OCI-LY1 (cell line): ENCODE measurements around the gene RNF6.

Experiments used
- H2AFZ ChIP-seq: fragments of 200-600 bp; sonication (generic), shearing (Covaris generic); 2 replicates; pipeline ENCODE4 v1.6.0; 2014; ENCODE audit warnings: antibody characterized with exemption, mild to moderate bottlenecking, low read length
- H3F3A ChIP-seq: fragments of 200-600 bp; sonication (generic), shearing (Covaris generic); 2 replicates; pipeline ENCODE4 v1.6.0; 2014; ENCODE audit warnings: mild to moderate bottlenecking, antibody characterized with exemption, low read length, moderate library complexity; ENCODE audit not compliant: insufficient read depth
- H3K27ac ChIP-seq: fragments of 200-600 bp; sonication (generic); 2 replicates; pipeline ENCODE4 v1.5.1; 2014; ENCODE audit warnings: low read length, mixed run types, mild to moderate bottlenecking, low read depth; ENCODE audit not compliant: poor library complexity, severe bottlenecking
- H3K27me3 ChIP-seq: fragments of 200-600 bp; sonication (generic); 2 replicates; pipeline ENCODE4 v1.6.0; 2014; ENCODE audit warnings: antibody characterized with exemption, mild to moderate bottlenecking, low read length, moderate library complexity; ENCODE audit not compliant: insufficient read depth
- H3K36me3 ChIP-seq: fragments of 200-600 bp; sonication (generic); 2 replicates; pipeline ENCODE4 v1.6.1; 2014; ENCODE audit warnings: mild to moderate bottlenecking, antibody characterized with exemption, low read length, moderate library complexity, mixed read lengths; ENCODE audit not compliant: insufficient read depth
- H3K4me1 ChIP-seq: fragments of 200-600 bp; sonication (generic); 2 replicates; pipeline ENCODE4 v1.5.1; 2014; ENCODE audit warnings: mild to moderate bottlenecking, low read length, moderate library complexity; ENCODE audit not compliant: insufficient read depth, severe bottlenecking
- H3K4me2 ChIP-seq: fragments of 200-600 bp; sonication (generic), shearing (Covaris generic); 2 replicates; pipeline ENCODE4 v1.6.1; 2014; ENCODE audit warnings: low read length
- H3K4me3 ChIP-seq: fragments of 200-600 bp; sonication (generic); 2 replicates; pipeline ENCODE4 v1.5.1; 2014; ENCODE audit warnings: low read length, low read depth, mild to moderate bottlenecking, mixed read lengths; ENCODE audit not compliant: poor library complexity, severe bottlenecking
- H3K79me2 ChIP-seq: fragments of 200-600 bp; shearing (Covaris generic); 2 replicates; pipeline ENCODE4 v1.6.1; 2016; ENCODE audit warnings: mixed run types, low read length, mixed read lengths; ENCODE audit not compliant: insufficient read depth
- H3K9ac ChIP-seq: fragments of 200-600 bp; sonication (generic), shearing (Covaris generic); 2 replicates; pipeline ENCODE4 v1.6.1; 2014; ENCODE audit warnings: mild to moderate bottlenecking, low read length, mixed read lengths
- H3K9me2 ChIP-seq: fragments of 200-600 bp; sonication (generic), shearing (Covaris generic); 2 replicates; pipeline ENCODE4 v1.6.1; 2014; ENCODE audit warnings: low read depth, mild to moderate bottlenecking, low read length, mixed read lengths
- H3K9me3 ChIP-seq: fragments of 200-600 bp; shearing (Covaris generic); 2 replicates; pipeline ENCODE4 v1.6.1; 2014; ENCODE audit warnings: low read length, mixed read lengths
- H4K20me1 ChIP-seq: fragments of 200-600 bp; sonication (generic), shearing (Covaris generic); 2 replicates; pipeline ENCODE4 v1.6.0; 2016; ENCODE audit warnings: mild to moderate bottlenecking, low read length; ENCODE audit not compliant: insufficient read depth
- EZH2 ChIP-seq: fragments of 200-600 bp; sonication (generic), shearing (Covaris generic); IDR thresholded peaks from 2 replicates; pipeline ENCODE4 v1.8.0; 2017; ENCODE audit warnings: borderline replicate concordance, mixed run types, mild to moderate bottlenecking, antibody characterized with exemption, low read length, moderate library complexity, mixed read lengths
- TF ChIP-seq, protein P1 (sequence below): fragments of 200-600 bp; sonication (generic), shearing (Covaris generic); IDR thresholded peaks from 2 replicates; pipeline ENCODE4 v1.5.1; 2017; ENCODE audit warnings: mild to moderate bottlenecking, antibody characterized with exemption, low read length, moderate library complexity, mixed read lengths

RNF6 gene

DNA sequence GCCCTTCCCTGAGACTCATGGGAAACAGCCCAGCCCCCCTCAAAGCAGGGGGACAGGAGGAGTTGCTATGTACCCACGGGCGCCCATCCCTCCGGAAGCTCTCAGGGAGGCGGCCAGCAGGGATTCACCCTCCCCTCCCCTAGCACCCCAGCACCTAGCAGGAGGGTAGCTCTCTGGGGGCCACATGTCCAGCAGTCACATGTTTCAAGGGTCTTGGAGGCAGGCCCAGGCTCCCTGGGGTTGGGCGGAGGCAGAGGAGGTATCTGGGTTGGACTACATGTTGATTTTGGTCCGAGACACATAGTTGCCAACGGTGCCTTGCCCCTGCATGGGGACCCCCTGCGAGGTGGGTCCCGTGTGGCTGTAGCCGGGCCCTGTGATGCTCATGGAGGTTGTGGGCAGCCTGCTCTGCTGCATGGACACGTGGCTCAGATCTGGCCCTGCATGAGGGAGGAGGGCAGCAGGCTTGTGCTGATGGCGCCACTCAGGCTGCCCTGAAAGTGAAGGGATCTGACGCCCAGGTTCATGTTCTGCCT is 7.0 kb upstream of the RNF6 start:
- TF ChIP-seq EZH2, result no peak
- TF ChIP-seq, protein P1, sequence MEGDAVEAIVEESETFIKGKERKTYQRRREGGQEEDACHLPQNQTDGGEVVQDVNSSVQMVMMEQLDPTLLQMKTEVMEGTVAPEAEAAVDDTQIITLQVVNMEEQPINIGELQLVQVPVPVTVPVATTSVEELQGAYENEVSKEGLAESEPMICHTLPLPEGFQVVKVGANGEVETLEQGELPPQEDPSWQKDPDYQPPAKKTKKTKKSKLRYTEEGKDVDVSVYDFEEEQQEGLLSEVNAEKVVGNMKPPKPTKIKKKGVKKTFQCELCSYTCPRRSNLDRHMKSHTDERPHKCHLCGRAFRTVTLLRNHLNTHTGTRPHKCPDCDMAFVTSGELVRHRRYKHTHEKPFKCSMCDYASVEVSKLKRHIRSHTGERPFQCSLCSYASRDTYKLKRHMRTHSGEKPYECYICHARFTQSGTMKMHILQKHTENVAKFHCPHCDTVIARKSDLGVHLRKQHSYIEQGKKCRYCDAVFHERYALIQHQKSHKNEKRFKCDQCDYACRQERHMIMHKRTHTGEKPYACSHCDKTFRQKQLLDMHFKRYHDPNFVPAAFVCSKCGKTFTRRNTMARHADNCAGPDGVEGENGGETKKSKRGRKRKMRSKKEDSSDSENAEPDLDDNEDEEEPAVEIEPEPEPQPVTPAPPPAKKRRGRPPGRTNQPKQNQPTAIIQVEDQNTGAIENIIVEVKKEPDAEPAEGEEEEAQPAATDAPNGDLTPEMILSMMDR, result no peak
- H3K27ac ChIP-seq, result no peak overlapping the region
- H3K9ac ChIP-seq, result no peak overlapping the region

DNA sequence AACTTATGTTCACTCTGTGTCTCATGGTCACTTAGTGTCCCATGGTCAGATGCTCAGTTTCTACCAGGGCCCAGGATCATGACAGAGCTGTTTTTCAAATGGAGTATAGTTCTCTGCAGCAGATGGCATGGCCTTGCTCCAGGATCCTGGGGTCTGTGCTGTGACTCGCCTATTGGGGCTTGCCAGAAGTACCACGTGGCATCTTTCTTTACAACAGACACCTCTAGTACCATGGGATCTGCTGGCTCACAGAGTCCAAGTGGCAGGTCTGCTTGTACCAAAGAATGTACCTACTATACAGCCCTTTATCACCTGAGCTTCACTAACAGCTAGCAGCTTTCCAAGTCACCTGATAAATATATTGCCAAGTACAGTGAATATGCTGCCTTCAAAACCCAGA is 6.0 kb upstream of the RNF6 start:
- Histone ChIP-seq H4K20me1 (no peaks in the 10 kb centered on the region), H3K36me3 (no peaks in the 10 kb centered on the region)
- TF ChIP-seq, protein P1, result no peak
- no peak for TF ChIP-seq EZH2

More for the DNA sequence above, 7.0 kb upstream of the RNF6 start:
- H3F3A ChIP-seq, result no peaks in the 10 kb centered on the region
- H3K4me2 ChIP-seq, result no peak overlapping the region
- H3K27me3 ChIP-seq, result no peaks in the 10 kb centered on the region
- no peak overlapping the region for H3K4me3 ChIP-seq
- H2AFZ ChIP-seq, result no peak overlapping the region
- no peaks in the 10 kb centered on the region for H4K20me1 ChIP-seq
- no peaks in the 10 kb centered on the region for H3K79me2 ChIP-seq
- no peaks in the 10 kb centered on the region for H3K9me3 ChIP-seq
- H3K9me2 ChIP-seq, result no peaks in the 10 kb centered on the region
- no peaks in the 10 kb centered on the region for H3K4me1 ChIP-seq
- no peaks in the 10 kb centered on the region for H3K36me3 ChIP-seq

DNA sequence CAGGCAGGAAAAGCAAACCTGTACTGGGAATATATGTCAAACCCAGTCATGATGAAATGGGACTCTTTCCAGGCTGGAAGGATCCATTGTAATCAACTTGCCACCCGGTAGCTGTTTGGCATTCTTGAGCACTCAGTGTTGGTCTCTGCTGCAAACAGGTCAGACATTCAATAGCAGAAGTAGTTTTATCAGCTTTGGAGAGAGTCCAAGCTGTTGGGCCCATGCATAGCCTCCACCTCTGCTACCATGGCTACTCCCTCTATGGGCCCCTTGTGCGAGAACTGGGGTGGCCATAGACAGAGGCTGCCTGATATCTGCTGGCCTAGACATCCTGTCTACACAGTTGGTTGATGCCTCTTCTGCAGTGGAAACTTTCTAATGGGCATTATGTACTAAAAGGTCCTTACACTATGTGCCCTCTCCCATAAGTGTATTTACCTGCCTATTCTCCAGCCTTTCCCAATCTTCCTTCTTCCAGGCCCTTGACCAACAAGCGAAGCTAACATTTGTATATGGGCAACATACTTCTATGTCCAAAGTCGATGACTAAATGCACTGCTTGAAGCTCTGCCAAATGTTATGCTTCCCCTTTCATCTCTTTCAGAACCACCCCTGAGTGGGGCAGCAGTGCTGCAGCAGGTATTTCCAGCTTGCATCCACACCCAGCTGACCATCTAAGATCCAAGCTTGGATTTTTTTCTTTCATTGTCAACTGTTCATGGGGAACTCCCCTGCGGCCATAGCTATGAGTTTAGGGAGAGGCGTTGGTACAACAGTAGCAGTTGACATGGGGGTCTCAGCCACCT is 5.3 kb upstream of the RNF6 start:
- Histone ChIP-seq H3K9ac (no peak overlapping the region), H3K4me3 (no peak overlapping the region), H3K36me3 (no peaks in the 10 kb centered on the region), H2AFZ (no peak overlapping the region), H3K27ac (no peak overlapping the region), H3K9me2 (no peaks in the 10 kb centered on the region), H3K27me3 (no peaks in the 10 kb centered on the region), H4K20me1 (no peaks in the 10 kb centered on the region), H3K4me2 (no peak overlapping the region), H3K79me2 (no peaks in the 10 kb centered on the region), H3F3A (no peaks in the 10 kb centered on the region), H3K9me3 (no peaks in the 10 kb centered on the region), H3K4me1 (peaks cover 8% of the 10 kb centered on the region)
- TF ChIP-seq, protein P1, result no peak
- no peak for TF ChIP-seq EZH2

More for the DNA sequence above, 6.0 kb upstream of the RNF6 start:
- Histone ChIP-seq H3K4me1 (peaks cover under 1% of the 10 kb centered on the region), H3K79me2 (no peaks in the 10 kb centered on the region), H3K27me3 (no peaks in the 10 kb centered on the region), H3K9me2 (no peaks in the 10 kb centered on the region), H3K4me3 (no peak overlapping the region), H3K4me2 (no peak overlapping the region), H3K27ac (no peak overlapping the region), H2AFZ (no peak overlapping the region), H3K9me3 (no peaks in the 10 kb centered on the region), H3K9ac (no peak overlapping the region), H3F3A (no peaks in the 10 kb centered on the region)
